Measurements from ENCODE around the gene FCF1.

The FCF1 gene, protein sequence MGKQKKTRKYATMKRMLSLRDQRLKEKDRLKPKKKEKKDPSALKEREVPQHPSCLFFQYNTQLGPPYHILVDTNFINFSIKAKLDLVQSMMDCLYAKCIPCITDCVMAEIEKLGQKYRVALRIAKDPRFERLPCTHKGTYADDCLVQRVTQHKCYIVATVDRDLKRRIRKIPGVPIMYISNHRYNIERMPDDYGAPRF

DNA sequence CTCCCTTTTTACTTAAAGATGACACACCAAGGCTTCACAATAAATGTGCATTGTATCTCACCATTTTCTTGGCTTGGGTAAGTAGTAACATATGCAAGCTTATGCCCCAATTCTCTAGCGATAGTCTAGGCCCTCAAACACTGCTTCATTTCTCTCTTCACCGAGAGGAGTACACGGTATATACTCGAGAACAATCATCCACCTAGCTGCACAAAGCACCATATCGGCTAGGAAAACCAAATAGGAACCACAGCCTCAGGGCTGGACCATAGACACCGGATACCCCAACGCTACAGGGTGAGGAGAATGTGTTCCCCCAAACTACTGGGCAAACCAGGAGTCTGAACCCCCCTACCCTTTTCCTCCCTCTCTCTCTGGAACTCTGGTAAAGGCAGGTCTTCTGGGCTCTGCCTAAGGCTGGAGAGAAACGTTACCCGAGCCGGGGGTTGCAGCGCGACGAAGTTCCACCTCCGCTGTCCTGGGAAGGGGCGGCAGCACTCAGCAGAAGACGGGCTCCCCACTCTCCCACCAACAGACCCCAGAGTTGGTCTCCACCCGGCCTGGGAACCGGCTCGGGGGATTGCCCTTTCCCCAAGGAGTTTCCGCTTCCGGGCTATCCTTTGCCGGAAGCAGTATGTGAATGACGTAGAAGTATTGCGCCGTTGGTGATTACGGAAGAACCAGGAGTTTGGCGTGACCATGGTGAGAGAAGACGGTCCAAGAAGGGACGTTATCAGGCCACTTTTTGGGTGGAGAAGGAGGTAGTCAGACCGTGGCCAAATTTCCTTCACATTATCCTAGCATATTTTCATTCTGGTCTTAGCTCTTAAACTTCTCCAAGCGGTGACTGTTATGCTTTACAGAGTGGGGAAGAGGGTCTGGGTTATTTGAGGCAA, at the start of gene FCF1, which contains the start of gene AREL1:
FCF1 (plus strand) TSS at position 646 of the 896 bp plus-strand sequence; CDS start at position 700, 54 bp downstream.
AREL1 (minus strand) TSS at position 582 of the 896 bp plus-strand sequence. CDS start 27,465 bp downstream, outside the sequence.
- FAIRE-seq = peak; percentile 80

DNA sequence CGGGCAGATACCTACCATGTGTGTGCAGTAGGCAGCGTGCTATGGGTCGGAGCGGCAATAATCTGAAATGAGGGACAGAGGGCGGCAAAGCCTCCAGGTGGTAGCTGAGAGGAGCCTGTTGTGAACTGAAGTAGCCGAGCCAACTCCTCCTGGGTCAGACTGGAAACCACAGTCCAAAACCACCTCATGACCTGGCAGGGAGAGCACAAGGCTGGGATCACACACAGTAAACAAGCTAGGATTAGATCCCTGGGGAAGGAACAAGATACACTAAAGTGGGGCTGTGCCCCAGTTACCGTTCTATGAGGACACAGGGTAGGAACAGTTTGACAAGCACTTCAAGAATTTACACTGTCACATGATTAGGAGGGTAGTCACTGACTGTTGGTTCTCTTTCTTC, 49.1 kb upstream of the FCF1 start:
- FAIRE-seq = no peak

DNA sequence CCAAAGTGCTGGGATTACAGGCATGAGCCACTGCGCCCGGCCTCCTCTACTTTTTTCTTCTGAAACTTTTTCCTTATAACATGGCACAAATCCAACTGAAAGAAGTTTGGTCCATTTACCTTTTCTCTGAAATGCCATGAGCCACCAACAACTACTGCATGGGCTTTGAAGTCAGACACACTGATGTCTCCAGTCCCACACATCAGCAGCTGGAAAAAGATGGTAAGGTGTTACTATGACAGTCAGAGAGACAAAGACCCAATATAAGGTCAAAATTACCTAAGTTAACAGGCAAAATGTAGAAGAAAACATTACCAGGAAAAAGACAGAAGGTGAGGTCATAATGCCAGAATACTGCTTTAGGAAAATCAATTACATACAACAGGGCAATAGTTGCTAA, 48.2 kb upstream of the FCF1 start:
- FAIRE-seq = no peak

DNA sequence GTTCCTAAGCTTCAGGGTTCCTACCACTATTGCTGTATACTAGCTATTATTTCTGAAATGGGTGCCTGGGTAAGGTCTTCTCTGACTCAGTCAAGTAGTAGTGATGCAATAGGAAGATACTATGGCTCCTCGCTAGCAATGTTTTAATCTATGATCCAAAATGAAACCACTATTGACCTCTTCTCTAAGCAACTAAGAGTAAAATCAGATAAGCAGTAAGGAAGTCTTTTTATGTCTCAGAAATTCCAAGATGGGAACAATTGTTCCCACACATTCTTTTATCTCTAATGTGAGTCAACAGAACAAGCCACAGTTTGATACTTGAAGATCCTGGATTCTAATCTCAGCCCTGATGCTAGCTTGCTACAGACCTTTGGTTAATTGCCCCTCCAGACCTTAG, 45.2 kb upstream of the FCF1 start:
- no peak for FAIRE-seq

DNA sequence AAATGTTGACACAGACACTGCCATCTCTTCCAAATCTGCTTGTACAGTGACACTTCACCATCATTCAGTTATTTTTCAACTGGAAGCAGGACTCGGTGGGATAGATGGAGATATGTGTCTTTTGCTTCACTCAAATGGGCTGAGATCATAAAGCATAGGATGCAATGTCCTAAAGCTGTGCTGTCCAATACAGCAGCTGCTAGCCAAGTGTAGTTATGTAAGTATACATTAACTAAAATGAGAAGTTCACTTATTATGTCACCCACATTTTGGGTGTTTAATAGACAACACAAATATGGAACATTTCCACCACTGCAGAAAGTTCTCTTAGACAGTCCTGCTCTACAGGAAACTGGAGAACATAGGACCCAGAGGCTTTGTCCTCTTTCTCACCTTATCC, 43.7 kb upstream of the FCF1 start:
- FAIRE-seq = no peak

DNA sequence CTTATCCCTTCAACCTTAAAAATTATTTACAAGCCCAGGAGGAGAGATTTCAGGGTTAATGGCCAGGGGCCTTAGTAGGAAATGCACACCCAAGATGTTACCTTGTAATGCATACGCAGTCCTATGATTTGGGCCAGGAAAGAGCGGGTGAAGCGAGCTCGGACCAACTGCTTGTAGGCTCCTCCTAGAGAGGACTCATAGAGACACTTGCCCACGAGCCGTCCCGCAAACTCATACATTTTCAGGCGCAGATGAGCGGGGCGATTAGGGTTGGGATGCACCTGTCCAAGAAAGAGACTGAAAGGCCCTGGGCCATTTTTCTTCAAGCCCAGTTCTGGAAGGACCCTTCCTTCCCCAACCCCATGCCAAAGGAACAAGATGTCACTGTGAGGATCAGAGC, 43.1 kb upstream of the FCF1 start:
- no peak for FAIRE-seq

DNA sequence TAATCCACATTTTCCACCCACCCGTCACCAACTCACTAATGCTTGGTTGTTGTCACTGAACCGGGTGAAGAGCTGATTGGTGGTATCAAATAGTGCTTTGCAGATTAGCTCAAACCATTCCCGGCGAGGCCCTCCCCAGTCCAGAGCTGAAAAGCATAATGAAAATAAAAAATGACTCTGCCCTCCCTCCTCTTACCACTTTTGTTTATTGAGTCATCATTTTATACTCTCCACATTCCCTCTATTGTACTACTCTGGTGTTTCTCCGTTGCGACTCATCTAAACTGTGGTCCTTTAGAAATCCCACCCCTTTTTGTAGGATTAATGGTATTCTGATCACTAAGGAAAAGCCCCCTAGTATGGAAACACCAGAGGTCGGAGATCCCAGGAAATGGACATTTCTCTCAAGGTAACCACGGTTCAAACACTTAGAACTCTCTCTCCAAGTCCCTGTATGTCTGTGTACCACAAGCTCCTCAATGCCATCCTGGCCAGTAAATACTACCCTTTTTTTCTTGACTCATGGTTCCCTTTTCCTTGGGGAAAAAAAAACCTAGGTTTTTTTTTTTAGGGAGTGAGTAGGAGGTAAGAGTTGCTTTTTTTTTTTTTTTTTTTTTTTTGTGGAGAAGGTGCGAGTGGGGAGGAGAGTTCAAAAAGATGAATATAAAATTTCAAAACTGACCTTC, 42.1 kb upstream of the FCF1 start:
- no peak for FAIRE-seq

DNA sequence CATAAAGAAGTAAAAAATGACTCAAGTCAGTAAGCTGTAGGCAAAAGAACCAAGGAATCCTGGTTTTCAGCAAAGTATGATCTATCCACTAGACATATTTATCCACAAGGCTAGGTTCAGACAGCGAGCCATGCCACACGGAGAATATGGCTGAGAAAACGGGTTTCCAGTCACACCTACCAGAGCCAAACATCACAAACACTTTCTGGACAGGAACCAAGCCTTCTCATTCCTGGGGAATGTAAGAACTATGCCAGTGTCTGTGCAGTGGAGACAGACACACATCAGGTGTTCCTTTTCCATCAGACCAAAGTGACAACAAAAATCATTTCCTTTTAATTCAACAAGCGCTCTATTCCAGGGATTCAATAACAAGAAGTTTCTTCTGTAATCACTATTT, 41.2 kb upstream of the FCF1 start:
- FAIRE-seq = no peak

DNA sequence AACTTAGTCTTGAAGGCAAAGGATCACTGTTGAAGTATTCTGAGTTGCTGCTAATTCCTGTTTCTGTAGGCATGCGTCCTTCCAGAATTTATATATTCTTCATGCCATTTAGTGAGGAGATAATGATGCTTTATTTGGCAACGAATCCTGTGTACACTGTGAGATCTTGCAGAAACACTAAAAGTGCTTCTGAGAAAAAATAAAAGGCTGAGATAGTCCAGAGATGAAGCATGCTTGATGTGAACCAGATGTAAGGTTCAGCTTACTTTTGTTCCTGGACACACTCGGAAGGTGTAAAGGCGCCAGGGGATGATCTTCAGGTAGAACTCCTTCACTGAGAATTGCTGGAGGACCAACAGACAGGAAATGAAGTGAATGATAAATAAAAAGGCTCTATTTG, 39.2 kb upstream of the FCF1 start:
- FAIRE-seq = no peak

DNA sequence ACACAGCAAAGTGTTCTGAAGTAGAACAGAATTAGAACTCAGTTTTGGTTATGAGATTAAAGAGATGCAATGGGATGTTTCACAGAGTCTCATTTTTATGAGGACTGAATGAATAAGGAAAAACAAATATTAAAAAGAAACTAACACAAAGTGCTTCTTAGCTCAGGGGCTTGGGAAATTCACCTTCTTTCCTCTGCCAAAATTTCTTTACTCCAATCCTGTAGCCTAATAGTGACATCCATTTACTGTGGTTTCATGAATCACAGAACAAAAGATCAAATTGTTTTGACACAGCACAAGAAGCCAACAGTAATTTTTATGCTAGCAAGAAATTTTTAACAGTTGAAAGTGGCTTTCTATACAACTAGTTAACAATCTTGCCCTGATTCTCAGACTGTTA, 37.7 kb upstream of the FCF1 start:
- no peak for FAIRE-seq

DNA sequence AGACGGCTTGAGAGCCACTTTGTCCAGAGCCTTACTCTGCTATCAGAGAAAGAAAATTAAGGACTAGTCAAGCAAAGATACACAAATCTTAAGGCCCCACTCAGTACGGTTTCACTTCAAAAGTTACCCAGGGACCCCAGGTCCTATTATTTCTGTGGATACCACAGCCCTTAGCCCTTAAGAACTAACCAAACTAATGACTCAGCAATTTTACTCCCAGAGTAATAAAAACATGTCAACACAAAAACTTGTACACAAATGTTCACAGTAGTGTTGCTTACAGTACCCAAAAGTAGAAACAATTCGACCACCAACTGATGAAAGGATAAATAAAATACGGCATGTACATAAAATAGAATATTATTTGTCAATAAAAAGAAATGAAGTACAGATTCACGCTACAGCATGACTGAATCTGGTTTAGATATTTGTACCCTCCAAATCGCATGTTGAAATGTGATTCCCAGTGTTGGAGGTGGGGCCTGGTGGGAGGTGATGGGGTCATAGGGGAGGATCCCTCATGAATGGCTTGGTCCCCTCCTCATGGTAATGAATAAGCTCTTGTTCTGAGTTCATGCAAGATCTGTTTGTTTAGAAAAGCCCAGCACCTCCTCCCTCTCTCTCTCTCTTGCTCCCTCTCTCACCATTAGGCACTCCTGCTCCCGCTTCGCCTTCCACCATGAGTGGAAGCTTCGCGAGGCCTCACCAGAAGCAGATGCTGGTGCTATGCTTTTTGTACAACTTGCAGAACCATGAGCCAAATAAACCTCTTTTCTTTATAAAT, 30.6 kb upstream of the FCF1 start:
- FAIRE-seq = no peak

DNA sequence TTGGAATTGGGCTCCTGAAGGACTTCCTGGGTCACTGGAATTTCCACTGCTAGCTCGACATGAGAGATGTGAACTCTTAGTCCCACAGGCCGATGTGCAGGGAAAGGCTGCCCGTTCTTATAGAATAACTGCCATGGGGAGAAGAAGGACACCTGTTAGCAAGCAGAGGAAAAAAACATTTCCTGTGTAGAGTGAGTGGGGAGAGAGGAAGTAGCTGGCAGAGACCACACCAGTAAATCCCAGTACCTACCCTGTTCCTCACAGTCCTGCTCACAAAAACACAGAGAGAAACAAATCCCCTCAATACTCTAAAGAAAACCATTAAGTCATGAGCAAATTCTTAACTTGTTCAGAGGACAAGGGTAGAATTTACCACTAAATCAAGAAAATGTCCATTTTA, 29.5 kb upstream of the FCF1 start:
- no peak for FAIRE-seq

DNA sequence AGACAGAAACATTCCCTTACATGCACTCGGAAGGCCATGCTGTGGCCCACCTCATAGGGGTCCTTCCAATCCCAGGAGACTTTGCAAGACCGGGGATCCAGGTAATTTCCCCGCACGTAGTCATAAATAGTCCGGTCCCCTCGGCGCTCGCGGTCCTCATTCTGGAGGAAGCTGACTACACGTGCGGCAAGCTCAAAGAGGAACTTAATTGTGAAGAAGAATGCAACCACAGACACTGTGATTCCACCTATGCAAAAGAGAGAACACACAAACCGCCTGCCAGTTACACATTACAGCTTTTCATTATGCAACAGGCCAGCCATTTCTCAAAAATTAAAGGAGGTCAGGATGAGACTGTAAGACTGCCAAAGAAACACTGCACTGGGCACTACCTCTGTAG, 28.5 kb upstream of the FCF1 start:
- no peak for FAIRE-seq

DNA sequence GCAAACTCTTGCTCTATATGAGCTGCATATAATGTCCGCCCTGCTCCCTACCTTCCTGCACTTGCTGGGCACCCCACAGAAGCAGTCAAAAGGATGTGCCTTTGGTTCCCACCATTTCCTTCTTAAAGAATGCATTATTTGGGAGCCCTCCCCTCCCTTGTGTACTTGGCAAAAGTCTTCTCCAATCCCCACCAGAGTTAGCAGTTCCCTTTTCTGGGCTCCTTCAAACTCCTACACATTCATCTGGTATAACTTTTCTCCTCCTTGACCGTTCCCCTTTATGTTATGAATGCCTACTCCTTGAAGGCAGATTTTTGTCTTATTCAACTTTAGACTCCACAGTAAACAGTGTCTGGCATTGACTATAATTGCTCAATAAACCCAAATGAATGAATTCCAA, 27.9 kb upstream of the FCF1 start:
- no peak for FAIRE-seq

DNA sequence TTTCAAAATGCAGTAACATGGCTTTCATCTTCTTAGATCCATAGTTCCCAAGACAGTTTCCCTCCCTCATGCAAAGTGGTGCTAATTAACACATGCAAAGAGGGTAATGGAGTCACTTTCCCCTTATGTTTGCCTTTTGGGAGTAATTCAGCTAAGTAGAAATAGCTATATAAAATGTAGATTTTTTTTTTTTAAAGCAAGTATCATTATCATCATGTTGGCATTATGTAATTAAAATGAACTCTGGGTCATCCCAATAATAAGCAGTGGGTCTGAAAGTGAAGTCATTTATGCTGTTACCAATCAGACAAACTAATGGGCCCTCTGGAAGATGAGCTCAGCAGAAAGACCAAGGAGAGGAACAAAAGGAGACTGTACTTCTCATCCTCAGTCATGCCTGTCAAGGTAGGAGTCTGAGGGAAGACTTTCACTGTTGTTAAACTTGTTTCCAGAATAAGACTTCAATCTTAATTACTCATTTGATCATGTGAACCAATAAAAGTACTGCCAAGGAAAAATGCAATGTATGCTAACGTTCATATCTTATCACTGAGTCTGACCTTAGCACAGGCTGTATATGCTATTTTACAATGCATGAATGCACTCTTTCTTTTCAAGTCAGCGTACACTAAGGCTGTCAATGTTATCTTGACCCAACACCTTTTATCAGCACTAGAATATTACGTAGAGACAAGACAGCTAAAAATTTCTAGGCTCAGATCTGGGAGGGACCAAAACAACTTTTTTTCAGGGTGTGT, 26.8 kb upstream of the FCF1 start:
- FAIRE-seq = no peak

DNA sequence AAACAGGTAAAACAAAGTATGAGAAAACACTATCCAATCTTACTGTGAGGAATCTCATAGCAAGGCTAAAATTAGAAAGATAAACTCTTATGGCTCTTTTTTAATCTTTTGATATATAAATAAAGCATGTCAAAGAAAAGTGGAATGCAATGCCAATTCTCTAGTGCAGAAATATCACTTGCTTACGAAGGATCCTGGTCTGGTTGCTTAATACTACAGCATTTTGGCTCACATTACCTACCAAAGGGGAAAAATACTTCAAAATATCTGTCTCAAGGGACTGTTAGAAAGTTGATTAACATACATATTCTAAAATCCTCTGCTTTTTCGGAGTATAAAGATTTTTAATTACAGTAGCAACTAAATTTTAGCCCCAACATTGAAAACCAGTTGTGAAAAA, 21.5 kb upstream of the FCF1 start:
- no peak for FAIRE-seq

DNA sequence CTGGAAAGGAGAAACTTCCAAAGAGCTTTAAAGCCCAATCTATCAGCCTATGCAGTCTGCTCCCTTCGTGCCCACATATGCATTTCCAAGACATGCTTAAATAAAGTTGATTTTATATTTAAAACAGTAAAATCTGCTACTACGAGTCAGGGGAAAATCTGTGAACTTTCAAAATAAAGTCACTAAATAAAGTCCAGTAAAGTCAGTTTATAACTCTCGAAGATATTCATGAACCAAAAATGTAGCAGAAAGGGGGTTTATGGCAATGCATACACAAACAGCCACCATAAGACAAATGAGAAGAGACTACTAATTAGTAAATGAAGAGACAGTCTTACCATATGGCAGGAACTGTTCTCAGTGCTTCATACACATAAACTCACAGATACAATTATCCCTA, 19.8 kb upstream of the FCF1 start:
- no peak for FAIRE-seq

DNA sequence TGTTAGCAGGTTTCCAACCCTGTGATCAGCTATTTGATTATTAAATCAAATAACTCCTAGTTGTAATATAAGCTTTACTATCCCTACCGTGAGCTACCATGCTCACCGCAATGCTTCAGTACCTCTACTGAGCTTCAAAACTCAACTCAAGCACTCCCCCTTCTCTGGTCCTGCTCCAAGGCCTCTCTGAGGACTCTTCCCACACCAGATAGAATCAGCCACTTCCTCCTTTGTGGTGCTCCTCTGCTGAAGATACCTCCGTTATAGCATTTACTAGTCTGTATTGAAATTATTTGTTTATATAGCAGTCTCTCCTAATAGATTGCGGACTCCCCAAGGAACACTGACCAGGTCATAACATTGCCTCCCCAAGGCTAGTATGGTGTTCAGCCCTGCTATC, 17.5 kb upstream of the FCF1 start:
- FAIRE-seq = no peak

DNA sequence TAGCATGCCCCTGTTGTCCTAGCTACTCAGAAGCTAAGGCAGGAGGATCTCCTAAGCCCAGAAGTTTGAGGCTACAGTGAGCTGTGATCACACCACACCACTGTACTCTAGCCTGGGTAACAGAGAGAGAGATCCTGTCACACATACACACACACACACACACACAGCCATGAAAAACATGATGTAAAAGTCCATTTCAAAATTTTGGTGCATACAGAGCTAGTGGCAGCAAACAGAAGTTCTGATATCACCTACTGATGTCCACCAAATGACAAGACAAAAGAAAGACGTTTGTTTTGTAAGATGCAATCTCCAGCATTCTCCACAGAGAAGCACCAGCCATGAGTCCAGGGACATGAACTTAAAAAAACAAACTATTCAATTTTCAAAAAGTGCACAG, 15.9 kb upstream of the FCF1 start:
- FAIRE-seq = no peak

DNA sequence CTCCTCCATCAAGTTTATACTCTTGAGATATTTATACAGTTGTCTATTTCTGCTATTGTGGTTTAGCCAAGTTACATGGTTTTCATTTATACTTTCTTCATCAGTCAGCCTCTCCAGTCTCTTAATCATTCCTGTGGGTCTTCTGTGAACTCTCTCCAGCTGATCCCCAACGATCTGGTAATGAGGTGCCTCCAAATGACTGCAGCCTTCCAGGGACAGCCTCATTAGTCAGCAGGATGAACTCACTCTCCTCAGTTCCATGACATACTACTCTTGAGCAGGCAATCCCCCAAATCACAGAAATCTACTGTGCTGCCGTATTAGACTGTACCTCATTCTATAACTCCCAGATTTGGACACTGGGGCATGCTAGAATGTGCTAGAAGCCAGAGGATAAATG, 15.4 kb upstream of the FCF1 start:
- FAIRE-seq = no peak

DNA sequence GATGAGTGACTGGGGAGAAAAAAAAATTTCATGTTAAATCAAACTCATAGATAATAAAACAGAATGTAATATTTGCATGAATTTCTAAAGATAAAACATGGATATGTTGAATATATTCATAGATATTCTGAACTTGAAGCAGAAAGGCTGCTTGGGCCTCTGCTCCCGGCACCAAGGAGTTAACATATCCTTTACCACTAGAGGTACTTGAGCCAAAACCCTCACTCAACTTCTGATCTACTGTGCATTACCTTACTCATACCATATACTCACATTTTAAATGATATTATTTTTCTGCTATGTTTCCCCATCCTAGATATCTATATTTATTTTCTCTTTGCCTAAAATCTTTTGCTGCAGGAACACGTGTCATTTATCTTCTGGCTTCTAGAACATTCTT, 15.0 kb upstream of the FCF1 start:
- no peak for FAIRE-seq

DNA sequence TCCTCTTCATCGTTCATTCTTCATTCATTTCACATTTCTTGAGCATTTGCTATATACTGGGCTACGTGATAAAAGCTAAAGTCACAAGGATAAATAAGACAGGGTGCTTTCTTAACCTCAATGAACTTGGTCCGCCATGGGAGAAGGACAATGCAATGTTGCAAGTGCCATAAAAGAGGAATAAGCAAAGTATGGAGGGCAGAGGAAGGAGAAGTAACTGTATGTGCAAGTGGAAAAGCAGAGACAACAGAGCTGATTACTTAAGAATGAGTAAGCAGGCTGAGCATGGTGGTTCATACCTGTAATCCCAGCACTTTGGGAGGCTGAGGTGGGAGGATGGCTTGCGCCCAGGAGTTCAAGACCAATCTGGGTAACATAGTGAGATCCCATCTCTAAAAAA, 14.5 kb upstream of the FCF1 start:
- FAIRE-seq = no peak

Data from islet of Langerhans (tissue), 1 donor.